HG02840 (cell line): ENCODE results near the gene PRKCH.

ENCODE experiments used
- ATAC-seq: cut with Tn5 transposase; IDR thresholded peaks from one replicate; pipeline ENCODE4 v1.9.1; 2021; ENCODE audit warnings: mild to moderate bottlenecking, moderate library complexity, moderate number of reproducible peaks; ENCODE audit not compliant: unreplicated experiment, low FRiP score

PRKCH gene

GRCh38 chr14:61573748-61574513, 252.6 kb downstream of the PRKCH start:
- ATAC-seq, result no peak

GRCh38 chr14:61574514-61574807, 253.1 kb downstream of the PRKCH start:
- no peak for ATAC-seq

- ATAC-seq, result no peak
Observed at GRCh38 chr14:61575126-61575525, 253.7 kb downstream of the PRKCH start.

- ATAC-seq, result no peak
Observed at GRCh38 chr14:61575551-61576150, 254.3 kb downstream of the PRKCH start.

- no peak for ATAC-seq
Observed at GRCh38 chr14:61577506-61577931, 256.1 kb downstream of the PRKCH start.

- no peak for ATAC-seq
Observed at GRCh38 chr14:61578745-61579144, 257.4 kb downstream of the PRKCH start.

- no peak for ATAC-seq
Observed at GRCh38 chr14:61581340-61581739, 260.0 kb downstream of the PRKCH start.

GRCh38 chr14:61581955-61582615, 260.7 kb downstream of the PRKCH start:
- ATAC-seq, result no peak

GRCh38 chr14:61582815-61583214, 261.4 kb downstream of the PRKCH start:
- no peak for ATAC-seq

GRCh38 chr14:61584331-61584741, 263.0 kb downstream of the PRKCH start:
- ATAC-seq, result no peak

GRCh38 chr14:61585598-61586543, 264.5 kb downstream of the PRKCH start:
- no peak for ATAC-seq

GRCh38 chr14:61586544-61587055, 265.2 kb downstream of the PRKCH start:
- no peak for ATAC-seq

GRCh38 chr14:61587081-61587713, 265.8 kb downstream of the PRKCH start:
- ATAC-seq, result no peak

GRCh38 chr14:61588419-61588901, 267.1 kb downstream of the PRKCH start:
- no peak for ATAC-seq

- ATAC-seq, result no peak
Observed at GRCh38 chr14:61589691-61590581, 268.6 kb downstream of the PRKCH start.

GRCh38 chr14:61591862-61592261, 270.5 kb downstream of the PRKCH start:
- no peak for ATAC-seq

GRCh38 chr14:61593330-61593729, 272.0 kb downstream of the PRKCH start:
- ATAC-seq, result no peak

GRCh38 chr14:61596990-61597389, 275.6 kb downstream of the PRKCH start:
- ATAC-seq, result no peak

GRCh38 chr14:61598980-61599379, 277.6 kb downstream of the PRKCH start:
- ATAC-seq, result no peak
